Left ventricle myocardium inferior (tissue), 1 donor: ENCODE measurements around the gene ATF5. TPM values are rescaled to one million over a fixed set of nuclear protein-coding genes. Genes with fewer than 3 reads are reported as not detected.
"Not testable (repeated sequence)": the region's sequence is repeated elsewhere in the genome, so short reads cannot be mapped to it uniquely, and the experiment has no call there.

Experiments
- DNase-seq: peaks from one replicate; pipeline ENCODE4 v3.0.0-alpha.2; 2020
- H3K27ac ChIP-seq: fragments of 200-600 bp; replicated peaks from 2 replicates; pipeline ENCODE4 v1.8.0; 2021
- H3K27me3 ChIP-seq: fragments of 200-600 bp; 2 replicates; pipeline ENCODE4 v1.8.0; 2021; ENCODE audit warnings: low read depth
- H3K36me3 ChIP-seq: fragments of 200-600 bp; 2 replicates; pipeline ENCODE4 v1.8.0; 2021
- H3K4me1 ChIP-seq: fragments of 200-600 bp; 2 replicates; pipeline ENCODE4 v1.8.0; 2021
- H3K4me3 ChIP-seq: fragments of 200-600 bp; 2 replicates; pipeline ENCODE4 v1.8.0; 2021; ENCODE audit warnings: mild to moderate bottlenecking, moderate library complexity
- H3K9me3 ChIP-seq: fragments of 200-600 bp; replicated peaks from 2 replicates; pipeline ENCODE4 v1.8.0; 2021
- intact Hi-C: fragments of 100-400 bp; cut with micrococcal nuclease; formaldehyde crosslinking; loops from one replicate; pipeline ENCODE4 v1.11.0; 2022
- total RNA-seq: library from RNA; stranded (reverse); fragmentation: NEBNext Ultra II Directional; extraction: Animal tissue kit (Norgen Biotek cat#: 25700); gene quantifications from one replicate; pipeline ENCODE4 v1.2.1, GENCODE V29; 2021
- TF ChIP-seq, protein P1 (sequence below): fragments of 200-600 bp; IDR thresholded peaks from 2 replicates; pipeline ENCODE4 v1.8.0; 2021; ENCODE audit warnings: antibody characterized with exemption, mild to moderate bottlenecking, borderline replicate concordance
- donor health status: DM: no; HTN: yes; CAD: no; lungs with severe emphysema.

ATF5 gene
- total RNA-seq, 1 donor from 2014 or later, result 8.6 TPM

DNA sequence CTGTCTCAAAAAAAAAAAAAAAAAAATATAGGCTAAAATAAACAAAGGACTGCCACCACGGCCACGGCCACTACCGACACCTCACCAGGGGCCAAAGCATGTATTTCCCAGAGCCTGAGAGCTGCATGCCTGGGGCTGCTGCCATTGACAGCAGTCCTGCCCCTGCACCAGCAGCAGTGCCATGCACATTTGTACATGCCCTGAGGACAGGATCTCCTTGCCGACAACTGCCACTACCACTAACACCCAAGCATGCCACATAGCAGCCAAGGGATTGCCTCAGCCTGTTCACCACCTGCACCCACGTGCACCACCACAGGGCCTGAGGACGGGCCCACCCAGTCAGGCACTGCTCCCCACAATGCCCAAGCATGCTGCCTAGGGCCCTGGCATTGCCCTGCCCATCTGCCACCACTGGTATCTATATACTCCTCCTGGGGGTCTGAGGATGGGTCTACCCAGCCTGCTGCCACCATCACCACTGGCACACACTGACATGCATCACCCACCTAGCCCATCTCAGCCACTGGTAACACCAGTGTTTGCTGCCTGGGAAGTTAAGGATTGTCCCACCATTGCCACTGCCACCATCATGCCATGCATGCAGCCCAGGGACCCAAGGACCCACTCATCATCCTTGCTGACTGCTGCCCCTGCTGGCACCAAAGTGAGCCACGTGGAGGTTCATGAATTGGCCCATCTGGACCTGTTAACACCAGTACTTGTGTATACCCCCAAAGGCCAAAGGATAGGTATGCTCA lies 10.9 kb downstream of the ATF5 start:
- H3K4me3 ChIP-seq, result no peak overlapping the region
- peaks cover 4% of the 10 kb centered on the region for H3K4me1 ChIP-seq
- peaks cover 16% of the 10 kb centered on the region for H3K27me3 ChIP-seq
- no peaks in the 10 kb centered on the region for H3K9me3 ChIP-seq
- intact Hi-C loops, result loop anchor here (5.0 kb wide), 1 partner anchor 42 kb away; no protein-coding TSS in a partner anchor
- no peak overlapping the region for H3K27ac ChIP-seq
- H3K36me3 ChIP-seq, result no peaks in the 10 kb centered on the region
- no peak for DNase-seq
- TF ChIP-seq, protein P1, sequence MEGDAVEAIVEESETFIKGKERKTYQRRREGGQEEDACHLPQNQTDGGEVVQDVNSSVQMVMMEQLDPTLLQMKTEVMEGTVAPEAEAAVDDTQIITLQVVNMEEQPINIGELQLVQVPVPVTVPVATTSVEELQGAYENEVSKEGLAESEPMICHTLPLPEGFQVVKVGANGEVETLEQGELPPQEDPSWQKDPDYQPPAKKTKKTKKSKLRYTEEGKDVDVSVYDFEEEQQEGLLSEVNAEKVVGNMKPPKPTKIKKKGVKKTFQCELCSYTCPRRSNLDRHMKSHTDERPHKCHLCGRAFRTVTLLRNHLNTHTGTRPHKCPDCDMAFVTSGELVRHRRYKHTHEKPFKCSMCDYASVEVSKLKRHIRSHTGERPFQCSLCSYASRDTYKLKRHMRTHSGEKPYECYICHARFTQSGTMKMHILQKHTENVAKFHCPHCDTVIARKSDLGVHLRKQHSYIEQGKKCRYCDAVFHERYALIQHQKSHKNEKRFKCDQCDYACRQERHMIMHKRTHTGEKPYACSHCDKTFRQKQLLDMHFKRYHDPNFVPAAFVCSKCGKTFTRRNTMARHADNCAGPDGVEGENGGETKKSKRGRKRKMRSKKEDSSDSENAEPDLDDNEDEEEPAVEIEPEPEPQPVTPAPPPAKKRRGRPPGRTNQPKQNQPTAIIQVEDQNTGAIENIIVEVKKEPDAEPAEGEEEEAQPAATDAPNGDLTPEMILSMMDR, result no peak

DNA sequence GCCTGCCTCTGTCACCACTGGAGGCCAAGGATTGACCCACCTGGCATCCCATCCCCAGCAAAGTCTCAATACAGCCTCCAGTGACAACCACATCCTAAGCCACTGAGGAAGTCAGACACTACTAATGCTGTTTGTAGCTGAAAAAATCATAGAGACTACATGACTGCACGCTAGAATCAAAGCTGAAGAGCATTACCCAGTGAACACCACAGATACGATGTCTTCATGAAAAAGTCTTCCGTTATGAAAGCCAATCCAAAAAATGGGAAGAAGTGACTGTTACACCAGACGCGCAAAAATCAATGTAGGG lies 11.4 kb downstream of the ATF5 start:
- no peak for DNase-seq

DNA sequence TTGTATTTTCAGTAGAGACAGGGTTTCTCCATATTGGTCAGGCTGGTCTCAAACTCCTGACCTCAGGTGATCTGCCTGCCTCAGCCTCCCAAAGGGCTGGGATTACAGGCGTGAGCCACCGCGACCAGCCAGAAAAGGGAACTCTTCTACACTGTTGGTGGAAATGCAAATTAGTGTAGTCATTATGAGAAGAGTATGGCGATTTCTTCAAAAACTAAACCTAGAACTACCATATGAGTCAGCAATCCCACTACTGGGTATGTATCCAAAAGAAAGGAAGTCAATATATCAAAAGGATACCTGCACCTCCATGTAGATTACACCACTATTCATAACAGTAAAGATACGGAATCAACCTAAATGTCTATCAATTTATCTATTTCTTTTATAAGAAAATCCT lies 15.6 kb downstream of the ATF5 start:
- H3K27ac ChIP-seq, H3K36me3 ChIP-seq, H3K4me1 ChIP-seq, DNase-seq, H3K4me3 ChIP-seq, intact Hi-C loops, H3K9me3 ChIP-seq: not testable (repeated sequence)
- peaks cover 42% of the 10 kb centered on the region for H3K27me3 ChIP-seq

More for the DNA sequence above, 11.4 kb downstream of the ATF5 start:
- Histone ChIP-seq H3K36me3 (no peaks in the 10 kb centered on the region), H3K27ac (no peak overlapping the region), H3K4me1 (peaks cover 4% of the 10 kb centered on the region), H3K4me3 (no peak overlapping the region), H3K27me3 (peaks cover 16% of the 10 kb centered on the region), H3K9me3 (no peaks in the 10 kb centered on the region)
- intact Hi-C loops, result no loop called here
- TF ChIP-seq, protein P1, result no peak

DNA sequence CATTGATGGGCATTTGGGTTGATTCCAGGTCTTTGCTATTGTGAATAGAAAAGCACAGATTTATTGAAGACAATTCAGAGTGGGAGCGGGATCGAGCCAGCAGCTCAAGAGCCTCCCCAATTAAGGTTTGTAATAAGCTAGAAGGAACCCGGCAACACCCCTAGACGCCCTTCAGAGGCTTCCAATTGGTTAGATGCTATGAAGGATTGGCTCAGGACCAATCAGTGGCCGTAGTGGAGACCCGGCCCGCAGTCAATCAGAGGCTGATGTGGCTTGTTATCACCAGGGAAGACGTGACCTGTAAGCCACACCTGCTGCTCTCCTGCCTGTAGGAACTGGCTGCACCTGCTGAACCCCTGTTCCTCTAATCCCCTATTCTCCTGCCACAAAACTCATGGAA lies 17.4 kb downstream of the ATF5 start:
- Histone ChIP-seq H3K9me3 (no peaks in the 10 kb centered on the region), H3K36me3 (no peaks in the 10 kb centered on the region), H3K27me3 (peaks cover 50% of the 10 kb centered on the region), H3K4me1 (no peaks in the 10 kb centered on the region), H3K27ac (no peak overlapping the region), H3K4me3 (no peak overlapping the region)
- no peak for DNase-seq
- intact Hi-C loops, result no loop called here
- TF ChIP-seq, protein P1, result no peak

DNA sequence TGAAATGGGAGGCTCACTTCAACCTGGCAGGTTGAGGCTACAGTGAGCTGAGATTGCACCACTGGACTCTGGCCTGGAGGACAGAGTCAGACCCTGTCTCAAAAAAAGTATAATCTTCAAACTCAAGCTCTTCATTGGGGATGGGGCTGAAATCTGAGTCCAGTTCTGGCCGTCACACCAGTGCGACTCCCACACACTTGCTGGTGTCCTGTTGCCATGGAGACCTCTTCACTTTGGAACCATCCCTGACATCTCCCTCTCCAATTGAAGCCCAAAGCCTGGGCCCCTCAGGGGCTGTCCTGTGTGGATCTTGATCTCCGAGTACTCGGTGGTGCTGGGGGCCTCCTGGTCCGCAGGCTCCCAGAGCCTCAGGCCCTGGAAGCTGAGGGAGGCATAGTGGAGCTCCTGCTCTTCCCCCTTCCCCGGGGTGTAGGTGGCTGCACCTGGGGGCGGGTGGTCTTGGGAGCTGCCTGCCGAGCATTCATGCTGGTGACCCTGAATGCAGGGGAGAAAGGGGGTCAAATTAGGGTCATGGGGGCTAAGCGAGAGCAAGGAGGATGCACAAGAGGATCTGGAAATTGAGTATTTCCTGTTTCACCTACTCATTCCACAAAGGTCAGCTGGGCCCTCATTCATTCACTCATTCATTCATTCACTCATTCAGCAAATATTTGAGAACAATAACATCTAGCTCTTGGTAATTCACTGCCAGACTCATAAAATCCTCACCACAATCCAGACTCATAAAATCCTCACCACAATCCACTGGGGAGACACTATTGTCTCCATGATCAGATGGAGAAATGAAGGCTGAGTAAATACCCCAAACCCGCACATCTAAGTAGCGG lies 21.0 kb downstream of the ATF5 start:
- DNase-seq, result no peak
- Histone ChIP-seq H3K9me3 (no peaks in the 10 kb centered on the region), H3K36me3 (no peaks in the 10 kb centered on the region), H3K4me1 (peaks cover 13% of the 10 kb centered on the region), H3K27me3 (peaks cover 50% of the 10 kb centered on the region), H3K27ac (no peak overlapping the region), H3K4me3 (no peak overlapping the region)
- intact Hi-C loops, result no loop called here
- TF ChIP-seq, protein P1, result no peak

DNA sequence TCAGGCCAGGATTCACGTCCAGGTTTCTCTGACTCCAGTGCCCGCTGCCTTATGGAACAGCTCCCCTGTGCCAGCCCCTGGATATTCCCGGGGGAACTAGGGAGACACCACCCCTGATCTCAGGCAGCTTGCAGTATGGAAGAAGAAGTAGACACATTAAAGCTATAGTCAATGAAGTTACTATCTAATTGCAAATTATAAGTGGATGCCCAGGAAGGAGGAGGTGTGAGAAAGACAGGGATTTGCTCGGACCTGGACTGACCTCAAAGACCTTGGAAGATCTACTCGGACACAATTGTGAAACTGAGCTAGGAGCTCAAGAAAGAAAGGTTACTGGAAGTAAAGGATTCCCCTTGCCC lies 21.6 kb downstream of the ATF5 start:
- no peaks in the 10 kb centered on the region for H3K36me3 ChIP-seq
- intact Hi-C loops, result no loop called here
- no peak overlapping the region for H3K4me3 ChIP-seq
- no peaks in the 10 kb centered on the region for H3K9me3 ChIP-seq
- H3K27me3 ChIP-seq, result peaks cover 50% of the 10 kb centered on the region
- peaks cover 19% of the 10 kb centered on the region for H3K4me1 ChIP-seq
- H3K27ac ChIP-seq, result no peak overlapping the region
- DNase-seq, result no peak
- TF ChIP-seq, protein P1, result no peak
